HepG2 (cell line): ENCODE measurements around the gene GNPNAT1. TPM values are rescaled to one million over a fixed set of nuclear protein-coding genes. Genes with fewer than 3 reads are reported as not detected.

Experiments
- polyA plus RNA-seq, 8 experiments: library from polyadenylated mRNA; depleted of rRNA in 3 of 8; stranded (reverse) in 7 of 8; unstranded in 1 of 8; fragments of >200 nt; fragmentation: Illumina TruSeq in 4 of 8; extraction: Trizol in 4 of 8; gene quantifications; 2 replicates each; pipeline versions ENCODE4 v1.2.1 to v1.2.3, GENCODE V29; 2011 to 2016; ENCODE audit warnings: low read depth in 4 of 8, missing spikeins in 1 of 8, mixed read lengths in 1 of 8; ENCODE audit not compliant: insufficient read depth in 1 of 8
- small RNA-seq, 3 experiments: library from RNA; depleted of rRNA; stranded (forward); fragments of <200 nt; gene quantifications; one replicate each; pipeline ENCODE3, GENCODE V24; 2012; ENCODE audit warnings: low read depth in 2 of 3, low replicate concordance in 1 of 3; ENCODE audit not compliant: insufficient read length in 3 of 3, insufficient read depth in 2 of 3
- total RNA-seq, 5 experiments: library from RNA; depleted of rRNA; stranded (reverse); fragments of >200 nt; fragmentation: Illumina TruSeq; extraction: Trizol; gene quantifications; 2 replicates each; pipeline ENCODE4 v1.2.3, GENCODE V29; 2016; ENCODE audit warnings: low read depth in 1 of 5

GNPNAT1 gene
- total and polyA plus RNA-seq, 2 of the 13 experiments (the other 11 are each of a cell fraction or from before 2014, with no cell fraction given): 38.3 to 54.9 TPM

Small RNA genes within 50 kb of the gene (small RNA-seq; reads per million reads assigned to genes)
- gene AL139317.2: 0 reads per million in 3 experiments

Other genes starting within 250 kb of the GNPNAT1 start
- 4.3 and 6.2 TPM in 2 replicates for gene TXNDC16, start 239.1 kb downstream of the GNPNAT1 start, total RNA-seq (2016; rRNA removed; fragmentation: Illumina TruSeq; extraction: Trizol)
- 3.4 and 4.6 TPM in 2 replicates for gene TXNDC16, start 239.1 kb downstream of the GNPNAT1 start, polyA plus RNA-seq (2011; rRNA removed)
- 0.51 TPM in 2 replicates for gene GPR137C, start 238.8 kb downstream of the GNPNAT1 start, total RNA-seq (2016; rRNA removed; fragmentation: Illumina TruSeq; extraction: Trizol)
- gene GPR137C, start 238.8 kb downstream of the GNPNAT1 start, polyA plus RNA-seq (2011; rRNA removed): 0.24 and 0.34 TPM in 2 replicates
- 39.5 and 60.3 TPM in 2 replicates for gene ERO1A, start 96.0 kb downstream of the GNPNAT1 start, total RNA-seq (2016; rRNA removed; fragmentation: Illumina TruSeq; extraction: Trizol)
- gene ERO1A, start 96.0 kb downstream of the GNPNAT1 start, polyA plus RNA-seq (2011; rRNA removed): 110 and 137 TPM in 2 replicates
- gene PSMC6, start 84.4 kb downstream of the GNPNAT1 start, total RNA-seq (2016; rRNA removed; fragmentation: Illumina TruSeq; extraction: Trizol): 210 and 318 TPM in 2 replicates
- gene PSMC6, start 84.4 kb downstream of the GNPNAT1 start, polyA plus RNA-seq (2011; rRNA removed): 67.6 and 90.0 TPM in 2 replicates
- 10.9 and 15.6 TPM in 2 replicates for gene STYX, start 61.4 kb downstream of the GNPNAT1 start, total RNA-seq (2016; rRNA removed; fragmentation: Illumina TruSeq; extraction: Trizol)
- gene STYX, start 61.4 kb downstream of the GNPNAT1 start, polyA plus RNA-seq (2011; rRNA removed): 5.7 and 6.6 TPM in 2 replicates
- 60.4 and 86.5 TPM in 2 replicates for gene FERMT2, start 159.4 kb upstream of the GNPNAT1 start, total RNA-seq (2016; rRNA removed; fragmentation: Illumina TruSeq; extraction: Trizol)
- 25.1 and 36.2 TPM in 2 replicates for gene FERMT2, start 159.4 kb upstream of the GNPNAT1 start, polyA plus RNA-seq (2011; rRNA removed)